HCT116 (cell line): Measurements from ENCODE around the gene HIVEP2. TPM values are rescaled to one million over a fixed set of nuclear protein-coding genes. Genes with fewer than 3 reads are reported as not detected.

ENCODE experiments used
- ATAC-seq: fragments of 200-7000 bp; cut with Tn5 transposase; 2 replicates; pipeline ENCODE4 v1.9.1; 2020; ENCODE audit warnings: mild to moderate bottlenecking, moderate library complexity
- BruUV-seq: library from RNA; stranded (reverse); fragments of 400-500 nt; replicated peaks from 2 replicates; lab custom pipeline; 2021; lab: Mats Ljungman, UMichigan
- CTCF ChIA-PET: fragments of 300-600 bp; sonication (Branson Sonifier 250); formaldehyde crosslinking; loops from one replicate; lab custom pipeline; 2021; ENCODE audit warnings: antibody characterized with exemption; lab: Charles Lee
- POLR2A ChIA-PET: fragments of 300-600, 350-600 bp; sonication (Branson Sonifier 250); formaldehyde crosslinking; loops from one replicate; lab custom pipeline; 2021; ENCODE audit warnings: antibody characterized with exemption; lab: Charles Lee
- RAD21 ChIA-PET, 2 experiments: fragments of 300-600 bp; sonication (Branson Sonifier 250); formaldehyde crosslinking; loops; one replicate each; lab custom pipeline; 2023; ENCODE audit warnings: low total read pairs in 2 of 2; ENCODE audit not compliant: uncharacterized antibody in 2 of 2, unreplicated experiment in 2 of 2, low non-redundant PET in 1 of 2; lab: Charles Lee
- DNase-seq: peaks from one replicate; pipeline ENCODE4 v3.0.0-alpha.2; 2010; ENCODE audit warnings: low read depth, low spot score
- H2AFZ ChIP-seq: fragments of 200-600 bp; shearing (Covaris generic), sonication (generic); 2 replicates; pipeline ENCODE4 v1.6.1; 2017; ENCODE audit warnings: low read depth, mixed run types, mixed read lengths, antibody characterized with exemption, low read length; ENCODE audit not compliant: poor library complexity, severe bottlenecking
- H3K27ac ChIP-seq: 2 replicates; pipeline ENCODE4 v1.5.1; 2012; ENCODE audit warnings: low read depth, low read length
- H3K27me3 ChIP-seq: fragments of 200-600 bp; sonication (generic); 2 replicates; pipeline ENCODE4 v1.6.1; 2016; ENCODE audit warnings: mixed run types, low read length, mixed read lengths; ENCODE audit not compliant: insufficient read depth
- H3K36me3 ChIP-seq, 2 experiments: fragments of 200-500 bp in 1 of 2; fragments of 200-600 bp in 1 of 2; sonication (Bioruptor generic) in 1 of 2; sonication (generic) in 1 of 2; 2 replicates each; pipeline versions ENCODE4 v1.5.1 to v1.6.1; 2014 to 2016; ENCODE audit warnings: low read length in 2 of 2, inconsistent platforms in 1 of 2, mixed read lengths in 1 of 2, mixed run types in 1 of 2; ENCODE audit not compliant: insufficient read depth in 2 of 2, control insufficient read depth in 1 of 2
- H3K4me1 ChIP-seq, 2 experiments: fragments of 200-600 bp in 1 of 2; sonication (generic) in 1 of 2; 2 replicates each; pipeline versions ENCODE4 v1.5.1 to v1.6.1; 2012 to 2017; ENCODE audit warnings: low read length in 2 of 2, inconsistent platforms in 1 of 2, mild to moderate bottlenecking in 1 of 2, mixed read lengths in 1 of 2, mixed run types in 1 of 2, moderate library complexity in 1 of 2; ENCODE audit not compliant: insufficient read depth in 2 of 2, control insufficient read depth in 1 of 2
- H3K4me2 ChIP-seq: fragments of 200-600 bp; sonication (generic); 2 replicates; pipeline ENCODE4 v1.6.1; 2017; ENCODE audit warnings: mixed run types, low read length, mixed read lengths
- H3K4me3 ChIP-seq, 2 experiments: fragments of 200-600 bp in 1 of 2; sonication (generic) in 1 of 2; replicated peaks in 1 of 2; 2 replicates each; pipeline ENCODE4 v1.5.1; 2011 to 2016; ENCODE audit warnings: low read length in 2 of 2, control low read depth in 1 of 2, low read depth in 1 of 2, mild to moderate bottlenecking in 1 of 2, mixed read lengths in 1 of 2, mixed run types in 1 of 2
- H3K79me2 ChIP-seq: fragments of 200-600 bp; sonication (generic); 2 replicates; pipeline ENCODE4 v1.6.1; 2017; ENCODE audit warnings: mild to moderate bottlenecking, mixed run types, low read length, moderate library complexity, mixed read lengths; ENCODE audit not compliant: insufficient read depth
- H3K9ac ChIP-seq: fragments of 200-600 bp; sonication (generic); 2 replicates; pipeline ENCODE4 v1.6.1; 2016; ENCODE audit warnings: low read length, mixed read lengths
- H3K9me2 ChIP-seq: fragments of 200-600 bp; sonication (generic), shearing (Covaris generic); 2 replicates; pipeline ENCODE4 v1.6.1; 2017; ENCODE audit warnings: mixed run types, mild to moderate bottlenecking, moderate library complexity; ENCODE audit not compliant: insufficient read depth
- H3K9me3 ChIP-seq, 2 experiments: fragments of 200-500 bp in 1 of 2; fragments of 200-600 bp in 1 of 2; sonication (Bioruptor generic) in 1 of 2; sonication (generic) in 1 of 2; 2 replicates each; pipeline ENCODE4 v1.6.1; 2014 to 2017; ENCODE audit warnings: low read length in 2 of 2, mixed read lengths in 2 of 2, inconsistent platforms in 1 of 2, low read depth in 1 of 2, mild to moderate bottlenecking in 1 of 2, mixed run types in 1 of 2, moderate library complexity in 1 of 2; ENCODE audit not compliant: control insufficient read depth in 1 of 2, insufficient read depth in 1 of 2
- H4K20me1 ChIP-seq: fragments of 200-600 bp; sonication (generic), shearing (Covaris generic); 2 replicates; pipeline ENCODE4 v1.6.1; 2017; ENCODE audit warnings: mixed run types, mild to moderate bottlenecking, moderate library complexity; ENCODE audit not compliant: insufficient read depth
- ATF3 ChIP-seq: IDR thresholded peaks from 2 replicates; pipeline ENCODE4 v1.6.1; 2012
- CBX3 ChIP-seq: IDR thresholded peaks from 2 replicates; pipeline ENCODE4 v1.6.1; 2012; ENCODE audit warnings: low read depth
- CEBPB ChIP-seq: IDR thresholded peaks from 2 replicates; pipeline ENCODE4 v1.6.1; 2012; ENCODE audit warnings: low read depth
- CTCF ChIP-seq, 3 experiments: fragments of 200-600 bp in 1 of 3; sonication (generic) in 1 of 3; IDR thresholded peaks in 2 of 3; conservative IDR thresholded peaks in 1 of 3; 2 replicates each; pipeline ENCODE4 v1.5.1; 2012 to 2017; ENCODE audit warnings: low read depth in 2 of 3, low read length in 2 of 3, antibody characterized with exemption in 1 of 3, borderline replicate concordance in 1 of 3, control low read depth in 1 of 3, mild to moderate bottlenecking in 1 of 3, mixed read lengths in 1 of 3, mixed run types in 1 of 3, moderate library complexity in 1 of 3; ENCODE audit not compliant: insufficient read depth in 1 of 3
- EGR1 ChIP-seq: IDR thresholded peaks from 2 replicates; pipeline ENCODE4 v1.6.1; 2012; ENCODE audit warnings: low read depth
- ELF1 ChIP-seq: IDR thresholded peaks from 2 replicates; pipeline ENCODE4 v1.6.1; 2012; ENCODE audit warnings: low read depth, borderline replicate concordance
- EZH2phosphoT487 ChIP-seq: fragments of 200-600 bp; IDR thresholded peaks from 2 replicates; pipeline ENCODE4 v1.6.1; 2018; ENCODE audit warnings: antibody characterized with exemption, borderline replicate concordance
- FOSL1 ChIP-seq: IDR thresholded peaks from 2 replicates; pipeline ENCODE4 v1.6.1; 2012; ENCODE audit warnings: low read depth
- MAX ChIP-seq: IDR thresholded peaks from 2 replicates; pipeline ENCODE4 v1.6.1; 2012
- POLR2A ChIP-seq: IDR thresholded peaks from 2 replicates; pipeline ENCODE4 v1.7.0; 2011; ENCODE audit warnings: borderline replicate concordance; ENCODE audit not compliant: insufficient read depth, insufficient read length; ENCODE audit errors: extremely low read depth
- POLR2AphosphoS5 ChIP-seq: IDR thresholded peaks from 2 replicates; pipeline ENCODE4 v1.6.1; 2011; ENCODE audit warnings: mild to moderate bottlenecking, low read depth, low read length, moderate library complexity
- RAD21 ChIP-seq: IDR thresholded peaks from 2 replicates; pipeline ENCODE4 v1.6.1; 2012; ENCODE audit warnings: low read depth, mild to moderate bottlenecking
- SIN3A ChIP-seq: IDR thresholded peaks from 2 replicates; pipeline ENCODE4 v1.6.1; 2012; ENCODE audit warnings: low read depth
- SP1 ChIP-seq: IDR thresholded peaks from 2 replicates; pipeline ENCODE4 v1.6.1; 2012; ENCODE audit warnings: low read depth
- SRF ChIP-seq: IDR thresholded peaks from 2 replicates; pipeline ENCODE4 v1.6.1; 2012; ENCODE audit warnings: low read depth
- TCF7L2 ChIP-seq: IDR thresholded peaks from 2 replicates; pipeline ENCODE4 v1.7.0; 2011; ENCODE audit warnings: borderline replicate concordance, inconsistent platforms; ENCODE audit not compliant: insufficient read depth, insufficient read length; ENCODE audit errors: extremely low read depth
- YY1 ChIP-seq: IDR thresholded peaks from 2 replicates; pipeline ENCODE4 v1.6.1; 2011; ENCODE audit warnings: low read length, low read depth, moderate library complexity, mild to moderate bottlenecking; ENCODE audit not compliant: insufficient replicate concordance; ENCODE audit errors: extremely low read depth
- ZBTB33 ChIP-seq: IDR thresholded peaks from 2 replicates; pipeline ENCODE4 v1.6.1; 2011; ENCODE audit warnings: mild to moderate bottlenecking, low read length, moderate library complexity; ENCODE audit not compliant: insufficient replicate concordance; ENCODE audit errors: extremely low read depth
- ZFX ChIP-seq: fragments of 450-650 bp; IDR thresholded peaks from 2 replicates; pipeline ENCODE4 v1.6.1; 2017
- ZNF274 ChIP-seq: fragments of 200-500 bp; sonication (Bioruptor generic); IDR thresholded peaks from 2 replicates; pipeline ENCODE4 v1.6.1; 2014; ENCODE audit warnings: mild to moderate bottlenecking, low read depth, low read length, inconsistent platforms
- intact Hi-C: fragments of 100-400 bp; cut with micrococcal nuclease; formaldehyde crosslinking; loops from 2 replicates; pipeline ENCODE4 v1.10.0; 2022
- total RNA-seq: library from RNA; stranded (reverse); gene quantifications from one replicate; pipeline ENCODE4 v1.2.1, GENCODE V29; 2021; ENCODE audit not compliant: unreplicated experiment

The HIVEP2 gene
- total RNA-seq, 1 experiment from 2014 or later = 8.1 TPM

- TF ChIP-seq ZBTB33 (no peak), EGR1 (no peak), YY1 (no peak), RAD21 (no peak), TCF7L2 (no peak)
Observed at GRCh38 chr6:142901611-142902010, 43.4 kb downstream of the HIVEP2 start (continued).

GRCh38 chr6:142900227-142900971 is 44.6 kb downstream of the HIVEP2 start:
- H3K9me3 ChIP-seq = no peaks in the 10 kb centered on the region
- no peaks in the 10 kb centered on the region for H3K27me3 ChIP-seq
- intact Hi-C loops = no loop called here
- peaks cover 7 to 23% of the 10 kb centered on the region in 2 experiments; a peak in 3 of 4 replicates for H3K4me1 ChIP-seq
- H3K4me2 ChIP-seq = no peak overlapping the region
- TF ChIP-seq CTCF (IDR thresholded peaks at IDR 0.05 in 2 of 3, conservative IDR thresholded peaks at IDR 0.05 in 1 of 3; ENCODE audit: borderline replicate concordance in 1 of 3, insufficient read depth in 1 of 3, low read depth in 2 of 3, low read length in 2 of 3) = no peak
- no peak for TF ChIP-seq ZNF274
- no peak for TF ChIP-seq ZFX
- no peak for TF ChIP-seq SP1
- no peak for TF ChIP-seq ELF1
- no peak for TF ChIP-seq EZH2phosphoT487
- no peak for TF ChIP-seq POLR2A
- TF ChIP-seq RAD21 = no peak
- TF ChIP-seq CBX3 = no peak
- no peak for TF ChIP-seq SIN3A
- TF ChIP-seq FOSL1 = no peak
- TF ChIP-seq POLR2AphosphoS5 = no peak
- TF ChIP-seq TCF7L2 = no peak
- TF ChIP-seq MAX = no peak
- TF ChIP-seq SRF = no peak
- no peak for TF ChIP-seq YY1
- TF ChIP-seq CEBPB = no peak
- TF ChIP-seq ATF3 = no peak
- BruUV-seq = no TSS peak
- no peaks in the 10 kb centered on the region for H3K36me3 ChIP-seq
- H2AFZ ChIP-seq = no peak overlapping the region
- no peaks in the 10 kb centered on the region for H3K79me2 ChIP-seq
- H3K27ac ChIP-seq = no peak overlapping the region
- CTCF ChIA-PET = no interaction called here
- no peaks in the 10 kb centered on the region for H3K9me2 ChIP-seq
- no peaks in the 10 kb centered on the region for H4K20me1 ChIP-seq
- DNase-seq = no peak
- no peak overlapping the region for H3K4me3 ChIP-seq
- no peak for ATAC-seq
- RAD21 ChIA-PET = no interaction called here
- no peak overlapping the region for H3K9ac ChIP-seq
- POLR2A ChIA-PET = no interaction called here
